Activated T-cell treated with anti-CD3 and anti-CD28 coated beads, Interleukin-2, amount 50 U/mL, for 24 hours (primary cell): ENCODE measurements around the gene MEIS2.

ENCODE experiments used
- DNase-seq: peaks from one replicate; pipeline ENCODE4 v3.0.0-alpha.2; 2020
- H3K27ac Mint-ChIP-seq: 2 replicates; pipeline ENCODE4 v1.8.0; 2020; ENCODE audit warnings: mild to moderate bottlenecking, mixed read lengths
- H3K27me3 Mint-ChIP-seq: 2 replicates; pipeline ENCODE4 v1.8.0; 2020; ENCODE audit warnings: mixed read lengths
- H3K36me3 Mint-ChIP-seq: 2 replicates; pipeline ENCODE4 v1.8.0; 2020; ENCODE audit warnings: low read depth, mixed read lengths
- H3K4me1 Mint-ChIP-seq: 2 replicates; pipeline ENCODE4 v1.8.0; 2020; ENCODE audit warnings: low read depth, mixed read lengths
- H3K4me3 Mint-ChIP-seq: 2 replicates; pipeline ENCODE4 v1.8.0; 2020; ENCODE audit warnings: mild to moderate bottlenecking, moderate library complexity, mixed read lengths
- H3K9me3 Mint-ChIP-seq: 2 replicates; pipeline ENCODE4 v1.8.0; 2020; ENCODE audit warnings: mixed read lengths

MEIS2 gene

DNA sequence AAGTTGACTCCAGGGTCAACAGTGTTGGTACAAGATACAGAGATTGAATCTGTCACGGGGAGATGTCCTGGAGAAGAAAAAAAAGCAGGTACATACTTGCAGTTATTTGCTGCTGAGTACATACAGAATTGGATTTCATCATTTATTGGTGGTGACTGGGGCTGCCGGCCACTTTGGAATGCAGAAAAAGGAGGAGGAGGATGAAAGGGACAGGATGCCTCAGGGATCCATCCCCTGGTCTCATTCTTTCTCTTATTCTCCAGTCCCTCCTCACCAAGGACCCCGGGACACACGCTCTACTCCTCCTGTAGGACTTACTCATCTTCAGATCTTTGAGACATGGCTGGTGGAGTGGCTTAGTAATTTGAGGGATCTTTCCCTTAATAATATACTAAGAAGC lies 30.0 kb upstream of the MEIS2 start:
- no peak for DNase-seq
- H3K4me3 Mint-ChIP-seq = no peak overlapping the region
- peaks cover 24% of the 10 kb centered on the region for H3K27me3 Mint-ChIP-seq
- no peaks in the 10 kb centered on the region for H3K36me3 Mint-ChIP-seq
- H3K9me3 Mint-ChIP-seq = no peaks in the 10 kb centered on the region
- H3K27ac Mint-ChIP-seq = no peak overlapping the region
- H3K4me1 Mint-ChIP-seq = no peaks in the 10 kb centered on the region

- H3K9me3 Mint-ChIP-seq = no peaks in the 10 kb centered on the region
- peaks cover 28% of the 10 kb centered on the region for H3K27me3 Mint-ChIP-seq
- H3K4me1 Mint-ChIP-seq = no peaks in the 10 kb centered on the region
Measured at GRCh38 chr15:37125143-37125542, 24.8 kb upstream of the MEIS2 start.

DNA sequence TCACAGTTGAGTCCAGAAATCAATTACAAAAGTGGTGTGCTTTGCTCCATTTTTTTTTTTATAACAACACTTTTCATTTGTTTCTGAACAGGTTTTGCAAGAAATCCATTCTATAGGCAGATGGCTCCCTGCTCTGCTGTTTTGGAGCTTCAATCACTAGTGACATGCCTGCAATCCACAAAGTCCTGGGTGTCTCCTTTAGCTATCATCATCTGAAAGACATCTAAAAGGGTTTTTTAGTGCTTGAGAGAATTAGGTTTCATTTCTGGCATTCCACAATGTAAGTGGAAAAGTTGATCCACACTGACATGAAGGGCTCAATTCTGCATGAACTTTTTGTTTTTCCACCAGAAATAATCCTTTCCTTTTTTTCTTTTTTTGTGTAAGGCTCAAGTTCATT lies 24.0 kb upstream of the MEIS2 start:
- peaks cover 24% of the 10 kb centered on the region for H3K27me3 Mint-ChIP-seq
- H3K9me3 Mint-ChIP-seq = no peaks in the 10 kb centered on the region
- no peaks in the 10 kb centered on the region for H3K4me1 Mint-ChIP-seq
- no peak for DNase-seq
- H3K27ac Mint-ChIP-seq = no peak overlapping the region
- H3K4me3 Mint-ChIP-seq = no peak overlapping the region
- H3K36me3 Mint-ChIP-seq = no peaks in the 10 kb centered on the region

More at GRCh38 chr15:37125143-37125542, 24.8 kb upstream of the MEIS2 start:
- Mint-ChIP-seq H3K4me3 (no peak overlapping the region), H3K27ac (no peak overlapping the region), H3K36me3 (no peaks in the 10 kb centered on the region)
- DNase-seq = no peak

GRCh38 chr15:37122703-37123102 lies 22.4 kb upstream of the MEIS2 start:
- peaks cover 21% of the 10 kb centered on the region for H3K27me3 Mint-ChIP-seq
- no peaks in the 10 kb centered on the region for H3K9me3 Mint-ChIP-seq
- H3K27ac Mint-ChIP-seq = no peak overlapping the region
- no peaks in the 10 kb centered on the region for H3K36me3 Mint-ChIP-seq
- H3K4me1 Mint-ChIP-seq = no peaks in the 10 kb centered on the region
- no peak for DNase-seq
- H3K4me3 Mint-ChIP-seq = no peak overlapping the region

GRCh38 chr15:37121492-37121891 lies 21.1 kb upstream of the MEIS2 start:
- Mint-ChIP-seq H3K9me3 (no peaks in the 10 kb centered on the region), H3K36me3 (no peaks in the 10 kb centered on the region), H3K4me1 (no peaks in the 10 kb centered on the region), H3K27ac (no peak overlapping the region), H3K4me3 (no peak overlapping the region), H3K27me3 (peaks cover 21% of the 10 kb centered on the region)
- no peak for DNase-seq

GRCh38 chr15:37117030-37117429 lies 16.7 kb upstream of the MEIS2 start:
- Mint-ChIP-seq H3K4me3 (no peak overlapping the region), H3K27me3 (peaks cover 45% of the 10 kb centered on the region), H3K9me3 (no peaks in the 10 kb centered on the region), H3K36me3 (no peaks in the 10 kb centered on the region), H3K4me1 (no peaks in the 10 kb centered on the region), H3K27ac (no peak overlapping the region)
- DNase-seq = no peak

GRCh38 chr15:37115538-37115937 lies 15.2 kb upstream of the MEIS2 start:
- peaks cover 11% of the 10 kb centered on the region for H3K4me1 Mint-ChIP-seq
- H3K4me3 Mint-ChIP-seq = no peak overlapping the region
- no peaks in the 10 kb centered on the region for H3K36me3 Mint-ChIP-seq
- no peak for DNase-seq
- H3K9me3 Mint-ChIP-seq = peaks cover 3% of the 10 kb centered on the region
- H3K27me3 Mint-ChIP-seq = peaks cover 49% of the 10 kb centered on the region
- no peak overlapping the region for H3K27ac Mint-ChIP-seq

- Mint-ChIP-seq H3K4me3 (no peak overlapping the region), H3K36me3 (no peaks in the 10 kb centered on the region), H3K27me3 (peaks cover 71% of the 10 kb centered on the region), H3K9me3 (peaks cover 5% of the 10 kb centered on the region), H3K4me1 (peaks cover 19% of the 10 kb centered on the region), H3K27ac (no peak overlapping the region)
- DNase-seq = no peak
Measured at GRCh38 chr15:37112971-37113670, 12.8 kb upstream of the MEIS2 start.

GRCh38 chr15:37112171-37112570 lies 11.8 kb upstream of the MEIS2 start:
- peaks cover 19% of the 10 kb centered on the region for H3K4me1 Mint-ChIP-seq
- H3K9me3 Mint-ChIP-seq = peaks cover 8% of the 10 kb centered on the region
- H3K4me3 Mint-ChIP-seq = no peak overlapping the region
- no peaks in the 10 kb centered on the region for H3K36me3 Mint-ChIP-seq
- no peak overlapping the region for H3K27ac Mint-ChIP-seq
- DNase-seq = no peak
- peaks cover 80% of the 10 kb centered on the region for H3K27me3 Mint-ChIP-seq

DNA sequence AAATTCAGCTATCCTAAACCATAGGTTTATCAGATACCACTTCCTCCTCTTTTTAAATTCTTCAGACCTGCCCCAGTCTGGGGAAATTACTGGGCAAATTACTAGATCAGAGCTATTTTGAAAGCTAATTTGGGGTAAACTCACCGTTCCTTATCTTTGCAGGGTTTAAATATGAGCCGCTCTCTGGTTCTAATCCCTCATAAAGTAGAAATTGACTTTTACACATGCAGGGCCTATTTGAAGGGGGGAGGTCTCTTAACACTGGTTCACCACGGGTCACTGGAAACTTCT lies 11.0 kb upstream of the MEIS2 start:
- DNase-seq = no peak
- H3K27me3 Mint-ChIP-seq = peaks cover 88% of the 10 kb centered on the region
- no peak overlapping the region for H3K4me3 Mint-ChIP-seq
- H3K4me1 Mint-ChIP-seq = peaks cover 19% of the 10 kb centered on the region
- peaks cover 8% of the 10 kb centered on the region for H3K9me3 Mint-ChIP-seq
- H3K27ac Mint-ChIP-seq = no peak overlapping the region
- H3K36me3 Mint-ChIP-seq = no peaks in the 10 kb centered on the region

DNA sequence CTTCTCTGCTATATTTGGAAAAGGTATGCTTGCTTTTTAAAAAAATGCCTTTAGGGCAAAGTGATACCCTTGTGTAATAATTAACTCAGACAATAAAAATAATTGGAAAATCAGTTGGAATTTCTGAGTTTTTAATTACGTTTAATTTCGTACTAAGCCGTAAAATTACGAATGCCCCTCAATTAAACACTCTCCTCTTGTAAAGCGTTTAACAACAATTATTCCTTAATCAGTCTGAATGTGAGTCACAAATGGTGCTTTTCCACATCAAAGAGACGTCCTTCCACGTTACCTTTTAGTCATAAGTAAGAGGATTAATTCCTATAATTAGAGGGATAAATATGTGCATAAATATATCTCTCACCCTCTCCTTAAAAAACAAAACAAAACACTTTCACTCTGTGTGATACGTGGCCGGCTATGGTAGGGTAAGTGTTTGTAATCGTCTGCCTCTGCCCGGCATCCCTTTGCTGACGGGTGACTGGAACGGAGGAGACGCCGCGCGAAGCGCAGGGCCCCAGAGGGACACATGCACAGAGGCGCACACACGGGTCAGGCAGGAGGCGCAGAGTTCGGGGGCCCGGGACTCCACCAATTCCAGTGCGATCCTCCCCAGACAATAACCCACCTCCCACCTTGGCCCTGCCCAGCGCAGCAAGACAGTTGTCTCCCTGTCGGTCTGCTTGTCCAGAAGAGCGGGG lies 9.7 kb upstream of the MEIS2 start:
- Mint-ChIP-seq H3K4me3 (no peak overlapping the region), H3K27ac (no peak overlapping the region), H3K36me3 (no peaks in the 10 kb centered on the region), H3K27me3 (peaks cover 94% of the 10 kb centered on the region), H3K9me3 (peaks cover 8% of the 10 kb centered on the region), H3K4me1 (peaks cover 19% of the 10 kb centered on the region)
- no peak for DNase-seq

DNA sequence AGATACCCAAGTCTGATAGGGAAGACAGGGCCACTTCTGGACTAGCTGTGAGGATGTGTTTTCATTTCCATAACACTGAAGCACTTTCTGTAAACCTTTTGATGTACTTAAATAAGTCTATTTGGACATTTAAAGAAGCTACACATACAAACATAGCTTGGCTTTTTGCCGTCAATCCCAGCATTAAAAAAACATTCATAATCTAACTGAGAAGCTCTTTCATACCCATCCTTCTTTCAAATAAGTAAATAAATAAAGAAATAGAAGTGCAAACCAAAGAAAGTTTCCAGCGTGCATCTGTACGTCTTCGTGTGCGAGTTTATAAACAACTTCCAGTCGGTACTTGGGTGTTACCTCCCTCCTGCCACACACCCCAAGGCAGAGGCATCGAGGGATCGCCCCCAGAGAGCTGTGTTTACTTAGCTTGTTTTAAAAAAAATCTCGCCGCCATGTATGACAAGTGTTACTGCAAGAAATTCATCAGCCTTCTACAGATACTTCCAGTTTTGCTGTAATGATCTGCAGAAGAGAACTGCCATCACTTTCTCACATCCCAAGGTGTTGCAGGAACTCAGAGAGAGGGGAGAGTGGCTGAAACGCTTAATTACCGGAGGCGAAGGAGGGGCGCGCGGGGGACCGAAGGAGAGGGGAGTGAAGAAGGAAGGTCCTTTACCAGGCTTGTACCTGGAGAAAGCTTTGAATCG lies 9.0 kb upstream of the MEIS2 start:
- no peak for DNase-seq
- H3K27ac Mint-ChIP-seq = no peak overlapping the region
- H3K9me3 Mint-ChIP-seq = peaks cover 8% of the 10 kb centered on the region
- peaks cover 98% of the 10 kb centered on the region for H3K27me3 Mint-ChIP-seq
- H3K4me3 Mint-ChIP-seq = no peak overlapping the region
- peaks cover 19% of the 10 kb centered on the region for H3K4me1 Mint-ChIP-seq
- H3K36me3 Mint-ChIP-seq = no peaks in the 10 kb centered on the region

GRCh38 chr15:37108381-37109167 lies 8.2 kb upstream of the MEIS2 start:
- Mint-ChIP-seq H3K4me3 (no peak overlapping the region), H3K4me1 (peaks cover 19% of the 10 kb centered on the region), H3K36me3 (no peaks in the 10 kb centered on the region), H3K27me3 (peaks cover 100% of the 10 kb centered on the region), H3K9me3 (peaks cover 8% of the 10 kb centered on the region), H3K27ac (no peak overlapping the region)
- no peak for DNase-seq

DNA sequence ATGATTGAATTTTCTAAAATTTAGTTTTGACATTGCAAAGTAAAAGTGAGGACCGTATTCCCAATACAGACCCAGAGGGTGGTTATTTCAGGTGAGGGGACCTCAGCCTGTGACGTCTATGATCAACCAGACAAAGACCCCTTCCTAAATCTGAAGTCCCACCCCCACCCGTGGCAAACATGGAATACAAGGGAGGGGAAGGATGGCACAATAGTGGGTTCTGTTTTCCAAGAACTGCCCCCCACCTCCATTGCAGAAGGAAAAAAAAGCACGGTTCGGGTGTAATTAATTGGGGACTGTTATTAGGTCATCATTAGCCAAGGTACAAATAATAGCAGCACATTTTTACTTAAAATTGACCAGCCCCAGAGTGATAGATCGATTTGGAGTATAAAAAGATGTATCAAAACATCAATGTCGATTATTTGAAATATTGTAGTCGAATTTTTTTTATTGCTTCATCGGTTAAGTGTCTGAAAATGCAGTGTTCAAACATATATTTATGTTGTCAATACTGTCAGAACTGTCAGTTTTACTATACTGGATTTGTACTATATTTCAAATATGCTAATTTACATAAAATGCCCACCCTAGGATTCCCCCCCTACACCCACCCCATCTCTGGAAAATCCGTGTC lies 7.5 kb upstream of the MEIS2 start:
- no peak overlapping the region for H3K27ac Mint-ChIP-seq
- DNase-seq = no peak
- peaks cover 8% of the 10 kb centered on the region for H3K9me3 Mint-ChIP-seq
- H3K36me3 Mint-ChIP-seq = no peaks in the 10 kb centered on the region
- peaks cover 21% of the 10 kb centered on the region for H3K4me1 Mint-ChIP-seq
- peaks cover 99% of the 10 kb centered on the region for H3K27me3 Mint-ChIP-seq
- no peak overlapping the region for H3K4me3 Mint-ChIP-seq
